GM12872 (cell line): ENCODE results near the gene EPN2.

Experiments used
- TF ChIP-seq, protein P1 (sequence below): IDR thresholded peaks from 3 replicates; pipeline ENCODE4 v1.5.1; 2011; ENCODE audit warnings: low read depth, mild to moderate bottlenecking, low read length, moderate library complexity; ENCODE audit not compliant: insufficient read depth

Gene EPN2

DNA sequence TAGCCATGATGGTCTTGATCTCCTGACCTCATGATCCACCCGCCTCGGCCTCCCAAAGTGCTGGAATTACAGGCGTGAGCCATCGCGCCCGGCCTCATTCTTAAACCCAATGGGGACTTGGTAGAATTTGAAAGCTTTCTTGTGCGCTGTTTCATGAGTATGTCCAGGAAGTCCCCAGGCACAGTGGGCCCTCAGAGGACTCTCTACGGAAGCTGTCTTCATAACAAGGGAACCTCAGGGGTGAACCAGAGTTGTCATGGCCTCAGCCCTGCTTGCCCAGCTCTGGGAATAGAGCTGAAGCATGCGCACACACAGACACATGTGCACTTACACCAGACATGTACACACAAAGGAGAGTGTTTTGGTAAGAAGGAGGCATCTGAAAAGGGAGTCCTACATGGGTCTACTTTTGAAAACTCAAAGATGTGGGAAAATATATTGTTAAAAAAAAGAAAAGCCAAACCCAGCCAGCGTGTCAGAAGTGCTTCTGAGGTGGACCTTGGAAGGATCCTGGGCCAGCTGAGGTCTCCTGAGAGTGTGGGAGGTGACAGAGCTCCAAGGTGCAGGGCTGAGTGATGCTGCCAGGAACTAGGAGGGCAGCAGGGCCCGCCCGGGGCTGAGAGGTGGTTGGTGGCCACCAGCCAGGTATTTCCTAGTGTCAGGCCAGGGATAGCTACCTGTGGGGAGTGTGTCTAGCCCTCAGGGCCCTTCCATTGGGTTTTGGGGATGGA lies 54.6 kb downstream of the EPN2 start:
- TF ChIP-seq, protein P1, sequence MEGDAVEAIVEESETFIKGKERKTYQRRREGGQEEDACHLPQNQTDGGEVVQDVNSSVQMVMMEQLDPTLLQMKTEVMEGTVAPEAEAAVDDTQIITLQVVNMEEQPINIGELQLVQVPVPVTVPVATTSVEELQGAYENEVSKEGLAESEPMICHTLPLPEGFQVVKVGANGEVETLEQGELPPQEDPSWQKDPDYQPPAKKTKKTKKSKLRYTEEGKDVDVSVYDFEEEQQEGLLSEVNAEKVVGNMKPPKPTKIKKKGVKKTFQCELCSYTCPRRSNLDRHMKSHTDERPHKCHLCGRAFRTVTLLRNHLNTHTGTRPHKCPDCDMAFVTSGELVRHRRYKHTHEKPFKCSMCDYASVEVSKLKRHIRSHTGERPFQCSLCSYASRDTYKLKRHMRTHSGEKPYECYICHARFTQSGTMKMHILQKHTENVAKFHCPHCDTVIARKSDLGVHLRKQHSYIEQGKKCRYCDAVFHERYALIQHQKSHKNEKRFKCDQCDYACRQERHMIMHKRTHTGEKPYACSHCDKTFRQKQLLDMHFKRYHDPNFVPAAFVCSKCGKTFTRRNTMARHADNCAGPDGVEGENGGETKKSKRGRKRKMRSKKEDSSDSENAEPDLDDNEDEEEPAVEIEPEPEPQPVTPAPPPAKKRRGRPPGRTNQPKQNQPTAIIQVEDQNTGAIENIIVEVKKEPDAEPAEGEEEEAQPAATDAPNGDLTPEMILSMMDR = no peak

DNA sequence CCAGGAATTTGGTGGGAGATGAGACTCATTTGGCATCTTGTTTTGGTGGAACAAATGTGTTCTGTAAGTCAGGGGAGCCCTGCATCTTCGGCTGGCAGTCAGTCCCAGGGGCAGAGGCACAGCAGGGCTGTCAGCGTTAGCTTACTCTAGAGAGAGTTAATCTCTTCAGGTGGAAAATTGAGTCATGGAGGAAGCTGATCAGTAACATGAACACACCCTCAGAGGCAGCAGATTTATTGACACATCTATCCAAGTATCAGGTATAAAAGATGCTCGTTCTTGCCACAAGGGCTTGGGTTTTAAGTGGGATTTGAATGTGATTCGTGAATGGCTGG lies 55.2 kb downstream of the EPN2 start:
- TF ChIP-seq, protein P1 = no peak

DNA sequence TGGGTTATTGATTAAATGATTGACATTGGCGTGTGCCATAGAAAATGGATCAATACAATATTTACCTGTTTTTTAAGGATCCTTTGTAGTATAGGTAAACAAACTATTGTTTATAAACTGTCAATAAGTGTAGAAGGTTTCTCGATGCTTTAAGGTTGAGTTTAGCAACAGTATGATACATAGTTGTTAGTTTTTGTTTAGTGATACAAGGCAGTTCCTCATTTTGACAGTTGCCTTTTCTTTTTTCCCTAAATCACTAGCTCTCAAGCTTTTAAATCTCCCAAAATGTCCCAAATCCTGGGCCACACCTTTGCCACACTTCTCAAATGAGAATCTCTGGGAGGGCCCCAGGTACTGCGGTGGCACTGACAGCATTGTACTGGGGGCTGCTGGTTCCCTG lies 57.3 kb downstream of the EPN2 start:
- TF ChIP-seq, protein P1 = no peak

DNA sequence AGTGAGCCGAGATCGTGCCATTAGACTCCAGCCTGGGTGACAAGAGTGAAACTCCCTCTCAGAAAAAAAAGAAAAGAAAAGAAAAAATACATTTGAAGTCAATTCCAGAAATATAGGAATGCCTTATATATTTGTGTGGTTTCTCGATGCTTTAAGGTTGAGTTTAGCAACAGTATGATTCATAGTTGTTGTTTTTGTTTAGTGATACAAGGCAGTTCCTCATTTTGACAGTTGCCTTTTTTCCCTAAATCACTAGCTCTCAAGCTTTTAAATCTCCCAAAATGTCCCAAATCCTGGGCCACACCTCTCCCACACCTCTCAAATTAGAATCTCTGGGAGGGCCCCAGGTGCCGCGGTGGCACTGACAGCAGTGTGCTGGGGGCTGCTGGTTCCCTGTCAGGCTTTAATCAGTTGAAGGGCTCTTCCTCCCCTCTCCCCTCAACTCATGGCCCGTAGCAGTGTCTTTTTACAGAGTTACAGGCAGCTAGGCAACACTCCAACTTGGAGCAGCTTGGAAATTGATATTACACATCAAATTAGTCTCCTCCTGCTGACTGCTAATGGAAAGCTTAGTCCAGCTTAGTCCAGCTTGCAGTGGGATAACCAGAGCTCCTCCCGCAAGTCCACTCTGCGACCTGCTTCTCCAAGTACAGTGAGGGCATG lies 58.4 kb downstream of the EPN2 start:
- TF ChIP-seq, protein P1 = no peak

DNA sequence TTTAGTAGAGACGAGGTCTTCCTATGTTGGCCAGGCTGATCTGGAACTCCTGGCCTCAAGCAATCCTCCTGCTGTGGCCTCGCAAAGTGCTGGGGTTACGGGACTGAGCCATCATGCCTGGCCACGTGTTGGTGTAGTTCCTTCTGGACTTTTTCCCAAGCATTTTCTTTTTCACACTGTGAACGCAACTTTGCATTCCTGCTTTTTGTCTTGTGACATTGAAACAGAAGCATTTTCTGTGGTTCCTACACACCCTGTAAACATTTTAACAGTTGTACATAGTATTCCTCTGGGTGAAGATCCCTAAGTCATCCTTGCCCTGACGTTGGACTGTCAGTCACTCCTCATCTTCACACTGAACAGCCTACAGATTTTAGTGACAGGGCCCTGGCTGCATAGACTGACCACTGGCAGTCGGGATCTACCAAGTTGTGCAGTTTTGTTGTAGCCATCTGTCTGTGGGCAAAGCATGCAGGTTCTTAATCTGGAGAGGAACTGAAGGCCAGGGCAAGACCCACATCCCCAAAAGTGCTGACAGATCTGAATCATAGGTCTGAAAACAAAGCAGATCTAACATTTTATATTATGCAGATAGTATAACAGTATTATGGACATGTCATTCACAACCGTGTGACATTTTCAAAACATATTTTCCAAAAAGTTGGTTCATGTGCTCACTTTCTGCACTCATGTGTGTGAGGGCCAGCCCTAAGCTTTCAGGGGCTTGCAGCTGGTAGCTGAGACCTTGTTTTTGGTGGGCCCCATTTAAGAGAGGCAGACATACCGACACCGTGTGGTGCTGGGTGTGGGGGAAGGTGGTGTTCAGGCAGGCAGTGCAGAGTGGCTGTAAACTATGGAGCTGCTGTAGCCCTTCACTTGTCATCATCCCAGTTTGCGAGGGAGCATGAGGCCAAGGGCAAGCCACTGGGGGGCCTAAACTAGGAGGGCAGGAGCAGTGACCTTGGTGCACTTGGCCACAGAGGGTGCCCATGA lies 59.9 kb downstream of the EPN2 start:
- TF ChIP-seq, protein P1 = no peak

DNA sequence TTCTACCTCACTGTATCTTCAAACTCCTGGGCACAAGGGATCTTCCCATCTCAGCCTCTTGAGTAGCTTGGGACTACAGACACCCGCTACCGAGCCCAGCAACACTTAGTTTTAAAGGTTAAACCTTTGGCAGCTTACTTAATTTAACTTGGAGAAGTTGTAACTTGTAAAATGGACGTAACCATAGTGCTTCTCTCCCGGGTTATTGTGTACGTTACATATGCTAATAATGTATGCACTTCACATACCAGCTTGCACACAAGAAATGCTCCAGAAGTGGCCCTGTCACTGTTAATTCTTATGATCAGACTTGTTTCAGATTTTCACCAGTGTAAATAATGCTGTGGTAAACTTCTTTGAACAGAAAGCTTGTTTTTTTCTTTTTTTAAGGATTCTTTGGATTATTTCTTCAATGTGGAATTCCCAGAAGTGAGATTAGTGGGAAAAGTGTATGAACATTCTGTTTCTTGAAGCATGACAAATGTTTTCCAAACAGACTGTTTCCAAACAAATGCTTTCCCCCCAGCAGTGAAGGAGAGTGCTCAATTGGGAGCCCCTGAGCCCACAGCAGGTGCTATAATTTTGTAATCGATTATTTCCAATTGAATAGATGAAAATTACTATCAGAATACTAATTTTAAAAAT lies 61.5 kb downstream of the EPN2 start:
- TF ChIP-seq, protein P1 = no peak

DNA sequence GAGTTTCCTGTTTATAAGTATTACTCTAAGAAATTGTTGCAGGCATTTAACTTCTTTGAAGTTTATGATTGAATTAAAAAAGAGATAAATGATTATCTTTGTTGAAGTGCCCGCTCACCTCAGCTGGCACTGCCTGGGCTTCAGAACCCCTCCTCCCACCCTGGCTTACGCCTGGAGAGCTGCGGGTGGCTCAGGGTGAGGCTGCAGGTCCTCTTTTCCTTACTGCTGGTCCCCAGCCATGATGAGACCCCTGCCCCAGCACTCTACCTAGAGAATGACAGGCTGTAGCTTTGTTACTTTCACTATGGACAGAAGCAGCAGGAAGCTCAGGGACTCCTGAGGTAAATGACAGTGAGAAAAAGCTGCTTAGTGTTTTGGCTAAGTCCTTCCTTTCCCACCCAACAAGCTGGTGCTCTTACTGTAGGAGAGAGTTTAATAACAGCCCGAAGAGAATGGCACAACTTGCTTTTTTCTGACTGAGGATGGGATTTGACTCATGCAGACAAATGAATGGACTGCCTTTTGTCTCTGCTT lies 62.1 kb downstream of the EPN2 start:
- TF ChIP-seq, protein P1 = no peak
